Panc1 (cell line): ENCODE data around the gene SIGLEC7. TPM values are rescaled to one million over a fixed set of nuclear protein-coding genes. Genes with fewer than 3 reads are reported as not detected.

Source experiments
- ATAC-seq: fragments of 200-7000 bp; cut with Tn5 transposase; 2 replicates; pipeline ENCODE4 v1.9.1; 2020; ENCODE audit warnings: mild to moderate bottlenecking, moderate library complexity
- BruUV-seq: library from RNA; stranded (reverse); fragments of 400-500 nt; replicated peaks from 2 replicates; lab custom pipeline; 2021; lab: Mats Ljungman, UMichigan
- CTCF ChIA-PET: fragments of 300-600 bp; sonication (Branson Sonifier 250); formaldehyde crosslinking; loops from one replicate; lab custom pipeline; 2022; ENCODE audit warnings: antibody characterized with exemption; lab: Charles Lee
- POLR2A ChIA-PET: fragments of 300-600 bp; sonication (Branson Sonifier 250); formaldehyde crosslinking; loops from one replicate; lab custom pipeline; 2022; ENCODE audit warnings: antibody characterized with exemption; lab: Charles Lee
- DNase-seq: peaks from one replicate; pipeline ENCODE4 v3.0.0-alpha.2; 2010; ENCODE audit warnings: low read depth, low spot score
- H3K27ac ChIP-seq: 2 replicates; pipeline ENCODE4 v1.5.1; 2011; ENCODE audit warnings: mild to moderate bottlenecking, low read length, inconsistent platforms
- H3K27me3 ChIP-seq: fragments of 200-500 bp; sonication (Bioruptor generic); 2 replicates; pipeline ENCODE4 v1.6.0; 2014; ENCODE audit warnings: low read length, inconsistent platforms; ENCODE audit not compliant: control insufficient read depth, insufficient read depth
- H3K36me3 ChIP-seq: fragments of 200-500 bp; sonication (Bioruptor generic); 2 replicates; pipeline ENCODE4 v1.5.1; 2014; ENCODE audit warnings: inconsistent platforms, mild to moderate bottlenecking, low read length, moderate library complexity; ENCODE audit not compliant: control insufficient read depth, insufficient read depth
- H3K4me1 ChIP-seq: 2 replicates; pipeline ENCODE4 v1.5.1; 2011; ENCODE audit warnings: inconsistent platforms, mild to moderate bottlenecking, low read length, moderate library complexity; ENCODE audit not compliant: control insufficient read depth, insufficient read depth
- H3K4me3 ChIP-seq, 2 experiments: 2 replicates each; pipeline ENCODE4 v1.5.1; 2011 to 2012; ENCODE audit warnings: low read depth in 2 of 2, low read length in 2 of 2, mild to moderate bottlenecking in 2 of 2, inconsistent platforms in 1 of 2, moderate library complexity in 1 of 2
- H3K9me3 ChIP-seq: fragments of 200-500 bp; sonication (Bioruptor generic); 2 replicates; pipeline ENCODE4 v1.5.1; 2014; ENCODE audit warnings: low read depth, mild to moderate bottlenecking, inconsistent platforms, low read length, moderate library complexity; ENCODE audit not compliant: control insufficient read depth, insufficient read depth
- POLR2AphosphoS5 ChIP-seq: IDR thresholded peaks from 2 replicates; pipeline ENCODE4 v1.6.1; 2012; ENCODE audit warnings: mild to moderate bottlenecking, low read depth, low read length, moderate library complexity
- SIN3A ChIP-seq: IDR thresholded peaks from 2 replicates; pipeline ENCODE4 v1.6.1; 2012; ENCODE audit warnings: low read depth, mild to moderate bottlenecking, low read length, moderate library complexity, borderline replicate concordance; ENCODE audit not compliant: insufficient read depth
- TCF7L2 ChIP-seq: IDR thresholded peaks from 2 replicates; pipeline ENCODE4 v1.6.1; 2011; ENCODE audit warnings: mild to moderate bottlenecking, low read depth, low read length, inconsistent platforms
- in situ Hi-C: cut with HindIII; loops from 2 replicates; pipeline ENCODE4 v1.10.0; 2016; ENCODE audit warnings: low sequenced_read_pairs, low pct_unique_long_range_greater_than_20kb
- intact Hi-C: fragments of 100-400 bp; cut with micrococcal nuclease; formaldehyde crosslinking; loops from one replicate; pipeline ENCODE4 v1.10.0; 2022; ENCODE audit not compliant: unreplicated experiment
- total RNA-seq: library from RNA; stranded (reverse); gene quantifications from one replicate; pipeline ENCODE4 v1.2.1, GENCODE V29; 2021; ENCODE audit not compliant: unreplicated experiment
- TF ChIP-seq, protein P1 (sequence below): fragments of 450-650 bp; IDR thresholded peaks from 2 replicates; pipeline ENCODE4 v1.5.1; 2017; ENCODE audit warnings: mild to moderate bottlenecking
- TF ChIP-seq, protein P2 (sequence below), 2 experiments: IDR thresholded peaks; 2 replicates each; pipeline ENCODE4 v1.6.1; 2011 to 2012; ENCODE audit warnings: low read depth in 2 of 2, control low read depth in 1 of 2, low read length in 1 of 2, mild to moderate bottlenecking in 1 of 2, moderate library complexity in 1 of 2; ENCODE audit not compliant: insufficient read depth in 1 of 2

The SIGLEC7 gene
- total RNA-seq, 1 experiment from 2014 or later = not detected

DNA sequence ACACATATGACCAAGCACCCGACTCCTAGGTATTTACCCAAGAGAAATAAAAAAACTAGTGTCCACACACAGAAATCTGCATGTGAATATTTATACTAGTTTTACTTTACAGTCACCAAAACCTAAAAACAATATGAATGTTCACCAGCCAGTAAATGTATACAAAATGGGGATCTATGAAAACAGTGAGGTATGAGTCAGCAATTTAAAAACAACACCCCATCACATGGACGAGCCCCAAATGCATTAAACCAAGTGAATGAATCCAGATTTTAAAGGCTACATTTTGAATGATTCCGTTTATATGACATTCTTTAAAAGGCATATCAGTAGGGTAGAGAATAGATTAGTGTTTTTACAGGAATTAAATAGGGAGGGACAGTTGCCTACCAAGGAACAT lies 22.1 kb downstream of the SIGLEC7 start:
- ChIA-PET CTCF (no interaction called here), POLR2A (interaction anchor here (0.6 kb wide), 1 partner anchor 51 kb away, joined by 3 read pairs; no protein-coding TSS in a partner anchor)
- TF ChIP-seq, protein P1, sequence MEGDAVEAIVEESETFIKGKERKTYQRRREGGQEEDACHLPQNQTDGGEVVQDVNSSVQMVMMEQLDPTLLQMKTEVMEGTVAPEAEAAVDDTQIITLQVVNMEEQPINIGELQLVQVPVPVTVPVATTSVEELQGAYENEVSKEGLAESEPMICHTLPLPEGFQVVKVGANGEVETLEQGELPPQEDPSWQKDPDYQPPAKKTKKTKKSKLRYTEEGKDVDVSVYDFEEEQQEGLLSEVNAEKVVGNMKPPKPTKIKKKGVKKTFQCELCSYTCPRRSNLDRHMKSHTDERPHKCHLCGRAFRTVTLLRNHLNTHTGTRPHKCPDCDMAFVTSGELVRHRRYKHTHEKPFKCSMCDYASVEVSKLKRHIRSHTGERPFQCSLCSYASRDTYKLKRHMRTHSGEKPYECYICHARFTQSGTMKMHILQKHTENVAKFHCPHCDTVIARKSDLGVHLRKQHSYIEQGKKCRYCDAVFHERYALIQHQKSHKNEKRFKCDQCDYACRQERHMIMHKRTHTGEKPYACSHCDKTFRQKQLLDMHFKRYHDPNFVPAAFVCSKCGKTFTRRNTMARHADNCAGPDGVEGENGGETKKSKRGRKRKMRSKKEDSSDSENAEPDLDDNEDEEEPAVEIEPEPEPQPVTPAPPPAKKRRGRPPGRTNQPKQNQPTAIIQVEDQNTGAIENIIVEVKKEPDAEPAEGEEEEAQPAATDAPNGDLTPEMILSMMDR = no peak
- TF ChIP-seq, protein P2, sequence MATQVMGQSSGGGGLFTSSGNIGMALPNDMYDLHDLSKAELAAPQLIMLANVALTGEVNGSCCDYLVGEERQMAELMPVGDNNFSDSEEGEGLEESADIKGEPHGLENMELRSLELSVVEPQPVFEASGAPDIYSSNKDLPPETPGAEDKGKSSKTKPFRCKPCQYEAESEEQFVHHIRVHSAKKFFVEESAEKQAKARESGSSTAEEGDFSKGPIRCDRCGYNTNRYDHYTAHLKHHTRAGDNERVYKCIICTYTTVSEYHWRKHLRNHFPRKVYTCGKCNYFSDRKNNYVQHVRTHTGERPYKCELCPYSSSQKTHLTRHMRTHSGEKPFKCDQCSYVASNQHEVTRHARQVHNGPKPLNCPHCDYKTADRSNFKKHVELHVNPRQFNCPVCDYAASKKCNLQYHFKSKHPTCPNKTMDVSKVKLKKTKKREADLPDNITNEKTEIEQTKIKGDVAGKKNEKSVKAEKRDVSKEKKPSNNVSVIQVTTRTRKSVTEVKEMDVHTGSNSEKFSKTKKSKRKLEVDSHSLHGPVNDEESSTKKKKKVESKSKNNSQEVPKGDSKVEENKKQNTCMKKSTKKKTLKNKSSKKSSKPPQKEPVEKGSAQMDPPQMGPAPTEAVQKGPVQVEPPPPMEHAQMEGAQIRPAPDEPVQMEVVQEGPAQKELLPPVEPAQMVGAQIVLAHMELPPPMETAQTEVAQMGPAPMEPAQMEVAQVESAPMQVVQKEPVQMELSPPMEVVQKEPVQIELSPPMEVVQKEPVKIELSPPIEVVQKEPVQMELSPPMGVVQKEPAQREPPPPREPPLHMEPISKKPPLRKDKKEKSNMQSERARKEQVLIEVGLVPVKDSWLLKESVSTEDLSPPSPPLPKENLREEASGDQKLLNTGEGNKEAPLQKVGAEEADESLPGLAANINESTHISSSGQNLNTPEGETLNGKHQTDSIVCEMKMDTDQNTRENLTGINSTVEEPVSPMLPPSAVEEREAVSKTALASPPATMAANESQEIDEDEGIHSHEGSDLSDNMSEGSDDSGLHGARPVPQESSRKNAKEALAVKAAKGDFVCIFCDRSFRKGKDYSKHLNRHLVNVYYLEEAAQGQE (IDR thresholded peaks at IDR 0.05; ENCODE audit: insufficient read depth in 1 of 2, low read depth in 2 of 2, low read length in 1 of 2) = no peak
- TF ChIP-seq SIN3A (no peak), POLR2AphosphoS5 (no peak), TCF7L2 (no peak)
- DNase-seq (no peak), ATAC-seq (no peak)
- Histone ChIP-seq H3K4me1 (no peaks in the 10 kb centered on the region), H3K27me3 (peaks cover 2% of the 10 kb centered on the region; the same call in 1 of the 2 replicates), H3K9me3 (no peaks in the 10 kb centered on the region), H3K4me3 (no peak overlapping the region), H3K36me3 (no peaks in the 10 kb centered on the region), H3K27ac (no peak overlapping the region)
- in situ Hi-C loops (no loop called here), intact Hi-C loops (no loop called here)
- BruUV-seq = no TSS peak

DNA sequence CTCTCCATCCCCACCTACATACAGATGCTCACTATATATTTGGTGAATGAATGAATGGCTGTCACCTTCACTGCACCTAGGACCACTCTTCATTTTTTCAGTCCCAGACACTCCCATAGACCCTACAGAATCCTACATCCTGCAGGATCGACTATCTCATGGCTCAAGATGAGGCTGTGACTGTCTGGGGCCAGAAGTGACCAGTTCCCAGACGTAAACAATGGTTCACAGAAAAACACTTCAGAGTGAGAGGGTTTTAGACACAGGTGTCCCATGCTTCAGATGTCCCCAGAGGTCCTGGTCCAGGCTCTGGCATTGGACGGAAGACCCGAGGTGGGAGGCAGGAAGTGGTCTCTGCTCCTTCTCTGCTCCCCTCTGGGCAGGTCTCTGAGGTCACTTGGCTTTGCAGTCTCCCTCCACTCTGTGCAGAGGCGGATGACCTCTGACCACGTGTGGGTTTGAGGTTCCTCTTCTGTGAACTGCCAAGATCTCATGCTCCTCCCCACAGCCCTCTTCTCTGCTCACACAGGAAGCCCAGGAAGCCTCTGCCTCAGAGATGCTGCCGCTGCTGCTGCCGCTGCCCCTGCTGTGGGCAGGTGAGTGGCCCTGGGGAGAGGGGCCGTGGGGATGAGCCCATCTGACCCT lies 24.9 kb downstream of the SIGLEC7 start:
- peaks cover 4% of the 10 kb centered on the region; the same call in 1 of the 2 replicates for H3K27me3 ChIP-seq
- no peaks in the 10 kb centered on the region for H3K9me3 ChIP-seq
- no peaks in the 10 kb centered on the region for H3K4me1 ChIP-seq
- no peak overlapping the region for H3K27ac ChIP-seq
- no peak for ATAC-seq
- in situ Hi-C loops (no loop called here), intact Hi-C loops (no loop called here)
- POLR2A ChIA-PET = no interaction called here
- CTCF ChIA-PET = no interaction called here
- no peak overlapping the region for H3K4me3 ChIP-seq
- TF ChIP-seq POLR2AphosphoS5 (no peak), TCF7L2 (no peak), SIN3A (no peak)
- TF ChIP-seq, protein P2 (IDR thresholded peaks at IDR 0.05; ENCODE audit: insufficient read depth in 1 of 2, low read depth in 2 of 2, low read length in 1 of 2) = no peak
- TF ChIP-seq, protein P1 = no peak
- no TSS peak for BruUV-seq
- DNase-seq = no peak
- no peaks in the 10 kb centered on the region for H3K36me3 ChIP-seq
